Measurements from ENCODE around the gene METTL16.
"Not testable (repeated sequence)": the region's sequence is repeated elsewhere in the genome, so short reads cannot be mapped to it uniquely, and the experiment has no call there.

The METTL16 gene

GRCh38 chr17:2452216-2452750, 59.4 kb downstream of the METTL16 start:
- Histone ChIP-seq H2AK5ac (ENCODE audit: low read length) (no peak overlapping the region), H3K4me2 (ENCODE audit: low read length) (no peak overlapping the region), H3K27ac (ENCODE audit: low read depth, low read length) (no peak overlapping the region), H3K23ac (ENCODE audit: low read length) (no peak overlapping the region), H3K79me2 (ENCODE audit: control insufficient read depth, insufficient read depth, low read length, poor library complexity) (no peaks in the 10 kb centered on the region), H3K4me1 (ENCODE audit: control insufficient read depth in 1 of 2, insufficient read depth in 2 of 2, low read length in 2 of 2) (no peaks in the 10 kb centered on the region), H2BK12ac (ENCODE audit: low read length) (no peak overlapping the region), H3K4ac (ENCODE audit: low read depth, low read length) (no peak overlapping the region), H3K18ac (ENCODE audit: low read length) (no peak overlapping the region), H2BK5ac (ENCODE audit: low read depth, low read length, poor library complexity) (no peak overlapping the region), H3K4me3 (ENCODE audit: low read depth, low read length) (no peak overlapping the region), H3K9me3 (ENCODE audit: insufficient read depth, low read depth, low read length) (no peaks in the 10 kb centered on the region), H2AFZ (ENCODE audit: insufficient read depth, low read length, poor library complexity) (no peak overlapping the region), H3K9ac (ENCODE audit: low read length) (no peak overlapping the region), H4K12ac (ENCODE audit: low read depth, low read length) (no peak overlapping the region), H3K79me1 (ENCODE audit: low read length) (no peaks in the 10 kb centered on the region), H4K91ac (ENCODE audit: low read depth, low read length) (no peak overlapping the region), H2BK120ac (ENCODE audit: insufficient read depth, low read length, poor library complexity) (no peak overlapping the region), H3K36me3 (ENCODE audit: control insufficient read depth in 1 of 2, insufficient read depth in 2 of 2, low read length in 2 of 2) (peaks cover 5 to 6% of the 10 kb centered on the region in 2 experiments), H3K14ac (ENCODE audit: low read length) (no peak overlapping the region), H4K8ac (ENCODE audit: low read depth, low read length) (no peak overlapping the region), H3K27me3 (ENCODE audit: insufficient read depth, low read length) (no peaks in the 10 kb centered on the region)
- no peak for DNase-seq
- WGBS (ENCODE audit: extremely low coverage, insufficient coverage, insufficient read length): no CpG with 5 or more reads among the region's 6 CpGs

GRCh38 chr17:2450016-2450650, 61.6 kb downstream of the METTL16 start:
- DNase-seq: no peak
- Histone ChIP-seq H3K9me3 (ENCODE audit: insufficient read depth, low read depth, low read length) (no peaks in the 10 kb centered on the region), H2BK5ac (ENCODE audit: low read depth, low read length, poor library complexity) (no peak overlapping the region), H2AK5ac (ENCODE audit: low read length) (no peak overlapping the region), H3K27me3 (ENCODE audit: insufficient read depth, low read length) (no peaks in the 10 kb centered on the region), H2BK120ac (ENCODE audit: insufficient read depth, low read length, poor library complexity) (no peak overlapping the region), H2AFZ (ENCODE audit: insufficient read depth, low read length, poor library complexity) (no peak overlapping the region), H3K4me2 (ENCODE audit: low read length) (no peak overlapping the region), H3K36me3 (ENCODE audit: control insufficient read depth in 1 of 2, insufficient read depth in 2 of 2, low read length in 2 of 2) (peaks cover 2 to 4% of the 10 kb centered on the region in 2 experiments), H3K9ac (ENCODE audit: low read length) (no peak overlapping the region), H3K14ac (ENCODE audit: low read length) (no peak overlapping the region), H4K91ac (ENCODE audit: low read depth, low read length) (no peak overlapping the region), H3K79me1 (ENCODE audit: low read length) (no peaks in the 10 kb centered on the region), H3K4ac (ENCODE audit: low read depth, low read length) (no peak overlapping the region), H3K23ac (ENCODE audit: low read length) (no peak overlapping the region), H3K27ac (ENCODE audit: low read depth, low read length) (no peak overlapping the region), H3K79me2 (ENCODE audit: control insufficient read depth, insufficient read depth, low read length, poor library complexity) (no peaks in the 10 kb centered on the region), H2BK12ac (ENCODE audit: low read length) (no peak overlapping the region), H3K4me1 (ENCODE audit: control insufficient read depth in 1 of 2, insufficient read depth in 2 of 2, low read length in 2 of 2) (no peaks in the 10 kb centered on the region), H4K8ac (ENCODE audit: low read depth, low read length) (no peak overlapping the region), H3K18ac (ENCODE audit: low read length) (no peak overlapping the region), H4K12ac (ENCODE audit: low read depth, low read length) (no peak overlapping the region), H3K4me3 (ENCODE audit: low read depth, low read length) (no peak overlapping the region)
- no CpG with 5 or more reads among the region's 5 CpGs for WGBS (ENCODE audit: extremely low coverage, insufficient coverage, insufficient read length)

GRCh38 chr17:2449486-2449885, 62.2 kb downstream of the METTL16 start:
- Histone ChIP-seq H2AK5ac (ENCODE audit: low read length) (no peak overlapping the region), H3K18ac (ENCODE audit: low read length) (no peak overlapping the region), H3K4me1 (ENCODE audit: control insufficient read depth in 1 of 2, insufficient read depth in 2 of 2, low read length in 2 of 2) (no peaks in the 10 kb centered on the region), H3K27me3 (ENCODE audit: insufficient read depth, low read length) (no peaks in the 10 kb centered on the region), H2BK120ac (ENCODE audit: insufficient read depth, low read length, poor library complexity) (no peak overlapping the region), H3K23ac (ENCODE audit: low read length) (no peak overlapping the region), H3K14ac (ENCODE audit: low read length) (no peak overlapping the region), H3K79me2 (ENCODE audit: control insufficient read depth, insufficient read depth, low read length, poor library complexity) (no peaks in the 10 kb centered on the region), H3K9ac (ENCODE audit: low read length) (no peak overlapping the region), H3K4me2 (ENCODE audit: low read length) (no peak overlapping the region), H2AFZ (ENCODE audit: insufficient read depth, low read length, poor library complexity) (no peak overlapping the region), H4K8ac (ENCODE audit: low read depth, low read length) (no peak overlapping the region), H3K36me3 (ENCODE audit: control insufficient read depth in 1 of 2, insufficient read depth in 2 of 2, low read length in 2 of 2) (peaks cover 2 to 5% of the 10 kb centered on the region in 2 experiments), H2BK12ac (ENCODE audit: low read length) (no peak overlapping the region), H3K4ac (ENCODE audit: low read depth, low read length) (no peak overlapping the region), H3K79me1 (ENCODE audit: low read length) (no peaks in the 10 kb centered on the region), H3K9me3 (ENCODE audit: insufficient read depth, low read depth, low read length) (no peaks in the 10 kb centered on the region), H4K91ac (ENCODE audit: low read depth, low read length) (no peak overlapping the region), H2BK5ac (ENCODE audit: low read depth, low read length, poor library complexity) (no peak overlapping the region), H3K4me3 (ENCODE audit: low read depth, low read length) (no peak overlapping the region), H3K27ac (ENCODE audit: low read depth, low read length) (no peak overlapping the region), H4K12ac (ENCODE audit: low read depth, low read length) (no peak overlapping the region)
- DNase-seq: no peak
- no CpG with 5 or more reads among the region's 2 CpGs for WGBS (ENCODE audit: extremely low coverage, insufficient coverage, insufficient read length)

- not testable (repeated sequence) for H3K79me2 ChIP-seq (ENCODE audit: control insufficient read depth, insufficient read depth, low read length, poor library complexity); H2AFZ ChIP-seq (ENCODE audit: insufficient read depth, low read length, poor library complexity); H3K27ac ChIP-seq (ENCODE audit: low read depth, low read length); H3K36me3 ChIP-seq (ENCODE audit: control insufficient read depth in 1 of 2, insufficient read depth in 2 of 2, low read length in 2 of 2); H4K12ac ChIP-seq (ENCODE audit: low read depth, low read length); H3K4me2 ChIP-seq (ENCODE audit: low read length); H3K9ac ChIP-seq (ENCODE audit: low read length); DNase-seq; H2BK12ac ChIP-seq (ENCODE audit: low read length); H3K14ac ChIP-seq (ENCODE audit: low read length); H3K23ac ChIP-seq (ENCODE audit: low read length); H4K8ac ChIP-seq (ENCODE audit: low read depth, low read length); H2BK5ac ChIP-seq (ENCODE audit: low read depth, low read length, poor library complexity); H4K91ac ChIP-seq (ENCODE audit: low read depth, low read length); H3K18ac ChIP-seq (ENCODE audit: low read length); H2BK120ac ChIP-seq (ENCODE audit: insufficient read depth, low read length, poor library complexity); H3K4ac ChIP-seq (ENCODE audit: low read depth, low read length); H3K9me3 ChIP-seq (ENCODE audit: insufficient read depth, low read depth, low read length); H3K4me1 ChIP-seq (ENCODE audit: control insufficient read depth in 1 of 2, insufficient read depth in 2 of 2, low read length in 2 of 2); H3K27me3 ChIP-seq (ENCODE audit: insufficient read depth, low read length); H2AK5ac ChIP-seq (ENCODE audit: low read length); H3K4me3 ChIP-seq (ENCODE audit: low read depth, low read length); H3K79me1 ChIP-seq (ENCODE audit: low read length)
- no CpG with 5 or more reads among the region's 29 CpGs for WGBS (ENCODE audit: extremely low coverage, insufficient coverage, insufficient read length)
Measured at GRCh38 chr17:2447479-2447878, 64.2 kb downstream of the METTL16 start.
